Measurements from ENCODE around the gene ICA1. TPM values are rescaled to one million over a fixed set of nuclear protein-coding genes. Genes with fewer than 3 reads are reported as not detected.

Gene ICA1
- total RNA-seq, 1 experiment from 2014 or later = 0.98 TPM

- DNase-seq (ENCODE audit: low read depth) = no peak
Observed at GRCh38 chr7:8204339-8205030, 57.5 kb downstream of the ICA1 start.

DNA sequence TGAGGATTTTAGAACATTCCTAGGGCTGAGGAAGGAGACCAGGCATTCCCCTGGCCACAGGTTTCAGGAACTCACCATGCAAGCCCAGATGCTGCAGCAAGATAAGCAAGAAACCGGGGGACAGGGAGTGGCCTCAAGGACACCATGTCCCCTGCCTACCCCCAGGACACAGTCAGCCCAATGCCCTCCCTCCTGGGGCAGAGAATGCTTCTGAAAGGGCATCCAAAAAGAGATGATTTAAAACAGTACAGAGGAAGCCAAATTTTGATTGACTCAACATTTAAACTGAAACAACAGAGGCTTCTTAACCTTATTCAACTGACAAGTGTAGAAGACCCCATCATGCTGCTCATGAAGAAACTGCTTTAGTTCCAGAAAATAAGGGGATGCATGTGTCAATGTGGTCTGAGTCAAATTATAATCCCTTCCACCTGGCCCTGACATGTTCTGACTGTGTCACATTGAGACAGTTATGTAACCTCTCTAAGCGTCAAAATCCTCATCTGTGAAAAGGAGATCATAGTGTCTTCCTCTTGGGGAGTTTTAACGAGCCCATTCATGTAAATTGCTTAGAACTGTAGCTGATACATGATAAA lies 60.0 kb downstream of the ICA1 start:
- DNase-seq (ENCODE audit: low read depth) = no peak

- no peak for DNase-seq (ENCODE audit: low read depth)
Observed at GRCh38 chr7:8200717-8201116, 61.2 kb downstream of the ICA1 start.

- no peak for DNase-seq (ENCODE audit: low read depth)
Observed at GRCh38 chr7:8200316-8200715, 61.7 kb downstream of the ICA1 start.

GRCh38 chr7:8197994-8198698 lies 63.8 kb downstream of the ICA1 start:
- DNase-seq (ENCODE audit: low read depth) = no peak

GRCh38 chr7:8192897-8193296 lies 69.1 kb downstream of the ICA1 start:
- DNase-seq (ENCODE audit: low read depth) = no peak

- peak; percentile 25 for DNase-seq (ENCODE audit: low read depth)
Observed at GRCh38 chr7:8190119-8190895, 71.7 kb downstream of the ICA1 start.

GRCh38 chr7:8189625-8190024 lies 72.3 kb downstream of the ICA1 start:
- no peak for DNase-seq (ENCODE audit: low read depth)

- DNase-seq (ENCODE audit: low read depth) = no peak
Observed at GRCh38 chr7:8185926-8186683, 75.9 kb downstream of the ICA1 start.

- no peak for DNase-seq (ENCODE audit: low read depth)
Observed at GRCh38 chr7:8184221-8184620, 77.7 kb downstream of the ICA1 start.

GRCh38 chr7:8179486-8179885 lies 82.5 kb downstream of the ICA1 start:
- no peak for DNase-seq (ENCODE audit: low read depth)

DNA sequence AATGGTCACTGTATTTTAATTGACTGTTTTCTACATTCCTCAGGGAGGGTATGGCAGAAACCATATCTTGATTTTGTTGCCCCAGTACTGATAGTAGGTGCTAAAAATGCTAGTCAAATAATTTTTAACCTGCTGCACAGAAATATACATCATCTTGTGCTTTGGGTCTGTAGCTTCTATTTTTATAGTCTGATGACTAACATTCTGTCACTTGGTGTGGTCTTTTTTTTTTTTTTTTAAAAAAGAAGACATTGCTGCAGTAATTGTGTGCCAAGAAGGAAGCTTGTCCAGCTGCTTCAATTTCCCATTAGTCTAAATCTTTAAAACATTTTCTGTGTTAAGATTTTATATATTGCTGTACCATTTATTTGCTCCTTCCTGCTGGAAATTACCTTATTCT lies 83.6 kb downstream of the ICA1 start:
- DNase-seq (ENCODE audit: low read depth) = peak; percentile 31

DNA sequence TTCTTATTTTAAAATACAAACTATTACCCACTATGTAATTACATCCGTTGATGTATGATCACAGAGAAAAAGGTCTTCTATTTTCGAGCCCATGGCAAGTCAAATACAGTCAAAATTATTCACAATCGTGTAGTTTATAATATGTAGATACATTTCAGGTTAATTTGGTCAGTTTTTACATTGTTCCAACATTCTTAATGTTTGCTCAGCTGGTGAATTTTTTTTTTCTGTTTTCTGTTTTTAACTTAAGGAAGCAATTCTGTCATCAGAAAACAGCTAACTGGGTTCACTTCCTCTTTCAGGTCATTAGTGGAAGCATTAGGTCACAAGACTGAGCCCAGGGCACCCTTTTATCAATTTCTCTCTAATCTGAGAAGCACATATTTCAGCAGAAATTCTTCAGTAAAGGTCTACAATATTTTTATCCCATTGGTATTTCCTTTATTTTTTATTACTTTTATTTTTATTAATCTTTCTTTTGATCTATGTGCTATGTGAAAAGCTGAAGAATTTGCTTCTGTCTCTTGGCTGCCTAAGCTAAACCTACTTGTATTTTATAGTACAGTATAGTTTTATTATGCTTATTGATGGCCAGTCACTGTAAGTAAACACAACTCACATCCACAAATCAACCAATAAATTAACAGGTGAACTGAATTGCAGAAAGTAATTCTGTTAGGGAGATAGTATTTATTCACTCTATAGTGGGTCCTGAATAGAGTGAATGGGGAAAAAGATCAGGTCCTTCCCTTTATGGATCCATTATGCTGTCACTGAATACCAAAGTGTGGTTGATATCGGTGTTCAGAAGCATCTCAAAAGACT lies 84.6 kb downstream of the ICA1 start:
- DNase-seq (ENCODE audit: low read depth) = no peak

- no peak for DNase-seq (ENCODE audit: low read depth)
Observed at GRCh38 chr7:8176370-8177081, 85.4 kb downstream of the ICA1 start.

DNA sequence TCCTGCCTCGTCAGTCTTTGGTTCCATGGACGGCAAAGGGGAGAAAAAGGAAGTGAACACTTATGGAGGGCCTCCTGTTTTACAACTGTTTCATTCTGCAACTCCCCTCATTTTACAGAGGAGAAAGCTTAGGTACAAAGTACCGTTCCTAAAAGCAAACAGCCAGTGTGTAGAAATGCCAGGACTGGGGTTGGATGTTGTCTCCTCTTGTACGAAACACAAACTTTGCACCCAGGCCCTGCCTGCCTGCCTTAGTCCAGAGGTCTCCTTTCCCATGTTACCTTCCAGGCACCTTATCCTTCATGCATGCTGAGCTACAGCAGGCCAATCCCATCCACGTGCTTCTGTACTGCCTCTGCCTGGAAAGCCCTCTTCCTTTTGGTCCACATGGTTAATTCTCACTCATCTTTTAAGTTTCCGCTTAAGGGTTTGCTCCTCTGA lies 86.0 kb downstream of the ICA1 start:
- DNase-seq (ENCODE audit: low read depth) = no peak

GRCh38 chr7:8172372-8173354 lies 89.3 kb downstream of the ICA1 start:
- DNase-seq (ENCODE audit: low read depth) = no peak

GRCh38 chr7:8169171-8169570 lies 92.8 kb downstream of the ICA1 start:
- DNase-seq (ENCODE audit: low read depth) = no peak

DNA sequence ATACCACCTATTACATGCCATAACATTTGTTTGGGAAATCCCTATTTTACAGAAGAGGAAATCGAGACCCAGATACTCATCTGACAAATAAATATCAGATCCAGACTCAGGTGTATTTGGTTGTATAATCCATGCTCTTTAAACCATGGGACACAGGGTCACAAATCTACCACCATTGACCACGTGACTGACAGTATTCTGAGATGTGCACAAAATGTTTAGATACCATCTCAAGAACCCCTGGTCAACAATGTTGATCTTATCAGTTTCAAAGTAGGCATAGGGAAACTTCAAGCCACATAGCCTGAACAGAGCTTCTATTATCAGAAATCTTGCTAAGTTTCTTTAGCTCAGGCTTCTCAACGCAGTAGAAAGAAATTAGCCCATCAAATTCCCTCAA lies 93.6 kb downstream of the ICA1 start:
- DNase-seq (ENCODE audit: low read depth) = no peak

Data from HT1080 (cell line).